GM18873 (cell line): ENCODE results near the gene PODXL2.
"Not testable (repeated sequence)": the region's sequence is repeated elsewhere in the genome, so short reads cannot be mapped to it uniquely, and the experiment has no call there.

Experiments
- ATAC-seq: cut with Tn5 transposase; IDR thresholded peaks from one replicate; pipeline ENCODE4 v1.9.1; 2021; ENCODE audit warnings: mild to moderate bottlenecking, moderate library complexity, moderate number of reproducible peaks; ENCODE audit not compliant: unreplicated experiment, low FRiP score

The PODXL2 gene

DNA sequence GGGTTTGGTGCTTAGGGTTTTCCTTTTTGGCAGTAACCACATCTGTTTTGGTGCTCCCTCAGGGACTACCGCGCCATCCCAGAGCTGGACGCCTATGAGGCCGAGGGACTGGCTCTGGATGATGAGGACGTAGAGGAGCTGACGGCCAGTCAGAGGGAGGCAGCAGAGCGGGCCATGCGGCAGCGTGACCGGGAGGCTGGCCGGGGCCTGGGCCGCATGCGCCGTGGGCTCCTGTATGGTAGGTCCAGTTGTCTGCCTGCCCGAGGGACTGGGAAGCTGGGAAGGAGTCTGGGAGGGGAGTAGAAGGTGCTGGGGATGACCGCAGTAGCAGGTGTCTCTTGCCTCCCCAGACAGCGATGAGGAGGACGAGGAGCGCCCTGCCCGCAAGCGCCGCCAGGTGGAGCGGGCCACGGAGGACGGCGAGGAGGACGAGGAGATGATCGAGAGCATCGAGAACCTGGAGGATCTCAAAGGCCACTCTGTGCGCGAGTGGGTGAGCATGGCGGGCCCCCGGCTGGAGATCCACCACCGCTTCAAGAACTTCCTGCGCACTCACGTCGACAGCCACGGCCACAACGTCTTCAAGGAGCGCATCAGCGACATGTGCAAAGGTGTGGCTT lies 24.3 kb upstream of the PODXL2 start:
- no peak for ATAC-seq

DNA sequence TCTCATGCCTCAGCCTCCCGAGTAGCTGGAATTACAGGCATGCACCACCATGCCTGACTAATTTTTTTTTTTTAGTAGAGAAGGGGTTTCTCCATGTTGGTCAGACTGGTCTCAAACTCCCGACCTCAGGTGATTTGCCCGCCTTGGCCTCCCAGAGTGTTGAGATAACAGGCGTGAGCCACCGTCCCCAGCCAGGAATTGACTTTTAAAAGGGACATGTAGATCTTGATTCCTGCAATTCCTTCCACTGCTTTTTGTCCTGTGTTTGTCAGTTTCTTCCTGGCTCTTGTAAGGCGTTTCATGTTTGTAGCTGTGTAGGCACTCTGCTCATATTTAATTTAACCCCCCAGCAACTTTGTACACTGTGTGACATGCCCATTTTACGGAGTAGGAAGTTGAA lies 23.4 kb upstream of the PODXL2 start:
- not testable (repeated sequence) for ATAC-seq

DNA sequence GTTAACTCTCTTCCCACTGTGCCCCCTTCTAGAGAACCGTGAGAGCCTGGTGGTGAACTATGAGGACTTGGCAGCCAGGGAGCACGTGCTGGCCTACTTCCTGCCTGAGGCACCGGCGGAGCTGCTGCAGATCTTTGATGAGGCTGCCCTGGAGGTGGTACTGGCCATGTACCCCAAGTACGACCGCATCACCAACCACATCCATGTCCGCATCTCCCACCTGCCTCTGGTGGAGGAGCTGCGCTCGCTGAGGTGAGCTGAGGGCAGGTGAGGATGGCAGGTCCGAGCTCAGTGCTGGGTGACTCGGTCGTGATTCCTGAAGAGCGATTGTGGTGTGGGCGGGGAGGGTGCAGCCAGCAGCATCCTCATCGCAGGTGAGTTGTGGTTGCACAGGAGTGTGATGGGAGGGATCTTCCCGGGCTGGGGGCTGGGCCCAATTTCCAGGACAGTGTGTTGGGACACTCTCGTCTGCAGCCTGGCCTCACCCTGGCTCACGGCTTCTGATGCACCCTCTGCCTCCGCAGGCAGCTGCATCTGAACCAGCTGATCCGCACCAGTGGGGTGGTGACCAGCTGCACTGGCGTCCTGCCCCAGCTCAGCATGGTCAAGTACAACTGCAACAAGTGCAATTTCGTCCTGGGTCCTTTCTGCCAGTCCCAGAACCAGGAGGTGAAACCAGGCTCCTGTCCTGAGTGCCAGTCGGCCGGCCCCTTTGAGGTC lies 22.7 kb upstream of the PODXL2 start:
- no peak for ATAC-seq

DNA sequence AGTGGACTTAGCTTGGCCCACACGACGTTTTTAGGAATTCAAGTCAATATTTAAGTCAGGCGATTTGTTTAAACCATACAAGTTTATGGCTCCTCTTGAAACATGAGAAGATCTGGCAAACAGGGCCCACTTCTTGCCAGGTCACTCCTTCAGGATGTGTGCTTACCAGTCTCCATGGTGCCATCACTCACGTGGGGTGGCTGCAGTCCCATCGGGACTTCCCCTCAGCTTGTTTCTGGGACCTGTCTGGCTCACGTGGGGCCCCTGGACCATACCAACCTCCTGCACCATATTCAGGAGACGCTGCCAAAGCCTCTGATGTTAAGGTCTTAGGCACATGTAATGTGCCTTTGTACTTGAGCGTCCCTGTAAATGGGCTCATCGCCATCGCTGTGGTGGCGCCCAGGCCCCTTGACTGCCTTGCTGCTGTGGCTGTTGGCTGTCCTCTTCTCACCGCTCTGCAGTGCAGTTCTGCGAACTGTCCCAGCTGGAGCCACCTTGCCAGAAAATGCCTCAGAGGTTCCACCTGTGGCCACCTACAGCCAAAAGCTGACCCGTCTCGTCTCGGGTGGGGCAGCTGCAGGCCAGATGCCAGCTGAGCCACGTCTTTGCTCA lies 21.9 kb upstream of the PODXL2 start:
- no peak for ATAC-seq

DNA sequence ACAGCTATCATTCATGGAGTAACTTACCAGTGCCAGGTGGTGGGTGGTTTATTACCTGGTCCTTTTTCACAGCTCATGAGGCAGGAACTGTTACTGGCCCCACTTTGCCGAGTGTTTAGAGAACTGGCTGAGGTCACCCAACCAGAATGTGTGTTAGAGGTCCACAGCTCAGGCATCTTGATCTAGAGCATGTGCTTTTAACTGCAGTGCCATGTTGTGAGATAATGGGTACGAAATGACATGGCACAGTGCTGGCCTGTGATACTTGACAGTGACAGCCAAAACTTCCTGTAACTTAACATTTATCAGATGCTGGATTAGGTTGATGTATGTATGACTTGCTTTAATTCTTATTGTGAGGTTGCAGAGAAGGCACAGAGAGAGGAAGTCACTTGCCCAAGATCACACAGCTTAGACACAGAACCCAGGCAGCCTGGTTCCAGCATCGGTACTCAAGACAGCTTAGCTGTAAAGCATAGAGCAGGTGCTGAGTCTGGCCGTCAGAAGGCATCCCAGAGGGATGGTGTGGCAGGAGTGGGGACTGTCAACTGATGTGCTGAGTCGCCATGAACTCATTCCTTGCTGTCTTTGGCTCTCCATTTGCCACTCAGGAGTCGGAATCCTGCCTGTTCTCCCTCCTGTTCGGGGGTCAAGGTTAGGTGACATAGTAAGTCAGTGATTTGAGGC lies 21.2 kb upstream of the PODXL2 start:
- ATAC-seq: no peak

DNA sequence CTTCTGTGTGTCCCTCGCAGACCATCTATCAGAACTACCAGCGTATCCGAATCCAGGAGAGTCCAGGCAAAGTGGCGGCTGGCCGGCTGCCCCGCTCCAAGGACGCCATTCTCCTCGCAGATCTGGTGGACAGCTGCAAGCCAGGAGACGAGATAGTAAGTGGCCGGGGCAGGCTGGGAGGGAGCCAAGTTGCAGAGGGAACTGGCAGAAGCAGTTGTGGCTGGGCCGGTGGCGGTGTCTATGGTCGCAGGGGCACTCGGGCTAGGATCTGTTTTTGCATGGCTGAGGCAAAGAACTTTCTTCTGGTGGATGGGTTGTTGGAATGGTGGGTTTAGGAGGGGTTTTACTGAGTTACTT lies 20.6 kb upstream of the PODXL2 start:
- no peak for ATAC-seq

DNA sequence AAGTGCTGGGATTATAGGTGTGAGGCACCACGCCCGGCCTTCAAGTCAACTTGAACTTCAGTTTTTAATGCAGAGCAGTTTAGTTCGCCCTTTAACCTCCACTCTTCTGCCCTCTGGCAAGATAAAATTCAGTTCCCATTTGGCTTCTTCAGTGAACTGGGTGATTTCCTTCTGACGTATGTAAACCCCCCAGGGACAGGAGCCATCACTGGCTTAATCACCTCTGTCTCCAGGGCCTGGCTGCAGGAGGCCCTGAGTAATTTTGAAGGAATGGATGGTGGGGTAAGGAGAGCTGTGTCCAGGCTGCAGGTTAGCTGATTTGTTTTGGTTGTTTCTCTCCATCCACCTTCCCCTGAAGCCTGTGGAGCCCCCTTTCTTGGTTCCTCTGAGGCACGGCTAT lies 18.9 kb upstream of the PODXL2 start:
- ATAC-seq: no peak

DNA sequence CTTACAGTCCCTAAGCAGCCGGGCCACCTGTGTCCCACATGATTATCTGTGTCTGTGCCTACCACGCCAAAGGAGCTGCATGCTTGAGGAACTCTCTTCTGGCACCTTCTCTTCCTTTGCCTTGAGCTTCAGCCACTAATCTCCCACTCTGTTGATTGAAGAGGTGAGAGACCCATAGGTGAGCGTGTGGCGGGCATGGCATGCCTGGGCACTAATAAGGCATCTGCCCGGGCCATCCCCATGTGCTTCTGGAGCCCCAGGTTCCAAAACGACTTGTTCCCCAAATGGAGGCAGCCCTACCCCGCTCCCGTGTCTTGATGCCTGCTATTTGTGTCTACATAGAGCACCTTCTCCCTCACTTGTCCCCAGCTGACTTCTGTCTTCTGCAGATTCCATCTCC lies 17.7 kb upstream of the PODXL2 start:
- no peak for ATAC-seq

DNA sequence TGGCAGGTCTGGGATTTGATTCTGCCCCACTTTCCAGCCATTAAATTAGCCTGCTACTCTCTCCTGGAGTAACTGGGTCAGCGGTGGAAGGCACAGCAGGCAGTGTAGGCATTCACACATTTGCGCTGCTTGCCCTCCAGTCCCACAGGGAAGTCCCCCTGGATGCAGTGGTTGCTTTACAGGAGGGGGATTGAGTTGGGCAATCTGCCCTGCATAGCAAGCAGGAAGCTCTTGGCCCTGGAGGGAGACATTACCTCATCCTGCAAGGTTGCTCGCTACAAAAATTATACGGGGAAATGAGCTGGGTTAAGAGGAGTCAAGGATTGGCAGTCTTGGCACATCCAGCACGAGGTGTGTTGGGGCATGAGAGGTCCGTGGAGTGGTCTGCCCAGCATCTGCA lies 16.0 kb upstream of the PODXL2 start:
- no peak for ATAC-seq

DNA sequence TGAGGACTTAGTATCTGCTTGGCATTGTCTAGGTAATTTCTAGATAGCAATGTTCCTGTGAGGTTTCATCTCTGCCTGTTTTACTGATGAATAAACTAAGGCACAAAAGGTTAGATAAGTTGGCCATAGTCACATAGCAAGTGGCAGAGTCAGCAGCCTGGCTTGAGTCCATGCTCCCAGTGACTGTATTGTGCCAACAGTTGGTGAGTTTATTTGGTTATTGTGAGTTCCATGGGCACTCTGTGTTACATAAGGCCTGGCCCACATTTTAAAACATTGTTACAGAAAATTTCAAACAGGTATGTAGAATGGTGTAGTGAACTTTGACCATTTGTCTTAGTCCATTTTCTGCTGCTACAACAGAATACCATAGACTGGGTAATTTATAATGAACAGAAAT lies 15.6 kb upstream of the PODXL2 start:
- ATAC-seq: no peak

DNA sequence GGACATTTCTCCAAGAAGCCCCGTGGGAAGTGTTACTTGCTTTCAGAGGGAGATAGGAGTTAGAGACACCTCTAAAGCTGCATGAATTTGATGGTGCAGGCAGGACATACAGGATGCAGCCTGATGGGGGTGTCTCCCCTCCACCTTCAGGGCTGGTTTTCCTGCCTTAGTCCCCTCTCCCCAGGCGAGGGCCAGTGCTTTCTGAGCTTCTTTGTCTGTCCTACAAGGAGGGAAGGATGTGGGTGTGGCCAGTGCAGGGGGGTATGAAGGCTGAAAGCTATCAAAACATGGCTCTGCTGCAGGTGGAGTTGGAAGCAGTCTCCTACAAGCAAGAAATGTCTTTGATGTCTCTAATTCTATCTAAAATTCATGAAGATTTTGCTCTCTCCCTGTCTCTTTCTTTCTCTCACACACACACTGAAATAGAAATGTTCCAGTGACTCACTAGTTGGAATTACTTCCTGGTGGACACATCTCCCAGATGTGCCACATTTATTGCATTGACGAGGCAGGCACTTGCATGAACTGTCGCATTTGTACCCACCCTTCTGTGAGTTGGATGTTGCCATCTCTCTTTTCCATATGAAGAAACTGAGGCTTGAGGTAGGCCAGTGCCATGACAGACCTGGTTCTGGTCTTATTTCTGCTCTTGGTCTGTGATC lies 13.9 kb upstream of the PODXL2 start:
- no peak for ATAC-seq

DNA sequence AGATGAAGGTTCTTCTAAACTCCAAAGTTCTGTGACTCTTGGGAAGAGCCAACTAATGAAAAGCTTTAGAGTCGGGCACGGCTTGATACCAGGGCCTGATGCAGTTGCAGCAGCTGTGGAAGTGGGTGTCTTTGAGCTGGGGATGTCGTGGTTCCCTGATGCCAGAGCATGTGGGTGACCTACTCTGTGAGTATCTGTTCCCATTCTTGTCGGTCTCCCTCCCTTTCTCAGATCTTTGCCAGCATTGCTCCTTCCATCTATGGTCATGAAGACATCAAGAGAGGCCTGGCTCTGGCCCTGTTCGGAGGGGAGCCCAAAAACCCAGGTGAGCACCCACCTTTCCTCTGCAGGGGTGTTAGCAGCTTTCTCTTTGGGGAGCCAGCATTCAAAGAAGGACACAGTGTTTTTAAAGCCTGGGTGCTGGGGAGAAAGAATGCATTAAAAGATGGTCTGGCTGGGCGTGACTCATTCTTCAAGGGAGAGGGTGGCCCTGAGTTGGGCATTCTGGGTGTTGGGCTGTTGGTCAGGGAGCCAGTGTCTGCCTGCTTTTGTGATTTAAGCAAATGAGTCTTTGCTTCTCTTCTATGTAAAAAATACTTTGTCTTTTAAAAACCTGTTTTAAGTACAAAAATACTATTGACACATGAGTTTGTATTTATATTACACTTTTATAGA lies 13.2 kb upstream of the PODXL2 start:
- no peak for ATAC-seq

DNA sequence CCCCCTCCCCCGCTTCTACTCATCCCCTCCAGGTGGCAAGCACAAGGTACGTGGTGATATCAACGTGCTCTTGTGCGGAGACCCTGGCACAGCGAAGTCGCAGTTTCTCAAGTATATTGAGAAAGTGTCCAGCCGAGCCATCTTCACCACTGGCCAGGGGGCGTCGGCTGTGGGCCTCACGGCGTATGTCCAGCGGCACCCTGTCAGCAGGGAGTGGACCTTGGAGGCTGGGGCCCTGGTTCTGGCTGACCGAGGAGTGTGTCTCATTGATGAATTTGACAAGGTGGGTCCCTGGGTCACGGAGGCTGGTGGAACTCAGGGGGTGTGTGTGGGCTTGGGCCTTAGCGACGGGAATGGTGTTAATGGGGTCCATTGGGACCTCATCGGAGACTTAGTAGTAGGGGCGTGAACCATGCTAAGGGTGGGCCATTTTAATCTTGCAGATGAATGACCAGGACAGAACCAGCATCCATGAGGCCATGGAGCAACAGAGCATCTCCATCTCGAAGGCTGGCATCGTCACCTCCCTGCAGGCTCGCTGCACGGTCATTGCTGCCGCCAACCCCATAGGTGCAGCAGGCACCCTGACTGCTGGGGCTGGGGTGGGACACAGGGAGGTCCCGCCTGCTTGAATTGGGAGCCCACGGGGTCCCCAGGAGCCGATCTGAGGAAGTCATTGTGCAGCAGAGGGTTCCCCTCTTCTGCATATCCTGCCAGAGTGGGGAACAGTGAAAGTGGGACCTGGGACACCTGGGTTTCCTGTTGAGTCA lies 12.0 kb upstream of the PODXL2 start:
- no peak for ATAC-seq

DNA sequence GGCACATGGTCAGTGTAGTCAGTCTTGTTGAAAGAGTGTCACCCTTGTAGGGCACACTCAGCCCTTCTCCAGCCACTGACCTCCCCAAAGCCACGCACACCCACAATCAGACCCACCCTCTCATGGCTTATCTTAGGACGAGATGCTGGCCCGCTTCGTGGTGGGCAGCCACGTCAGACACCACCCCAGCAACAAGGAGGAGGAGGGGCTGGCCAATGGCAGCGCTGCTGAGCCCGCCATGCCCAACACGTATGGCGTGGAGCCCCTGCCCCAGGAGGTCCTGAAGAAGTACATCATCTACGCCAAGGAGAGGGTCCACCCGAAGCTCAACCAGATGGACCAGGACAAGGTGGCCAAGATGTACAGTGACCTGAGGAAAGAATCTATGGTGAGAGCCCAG lies 10.1 kb upstream of the PODXL2 start:
- ATAC-seq: no peak

DNA sequence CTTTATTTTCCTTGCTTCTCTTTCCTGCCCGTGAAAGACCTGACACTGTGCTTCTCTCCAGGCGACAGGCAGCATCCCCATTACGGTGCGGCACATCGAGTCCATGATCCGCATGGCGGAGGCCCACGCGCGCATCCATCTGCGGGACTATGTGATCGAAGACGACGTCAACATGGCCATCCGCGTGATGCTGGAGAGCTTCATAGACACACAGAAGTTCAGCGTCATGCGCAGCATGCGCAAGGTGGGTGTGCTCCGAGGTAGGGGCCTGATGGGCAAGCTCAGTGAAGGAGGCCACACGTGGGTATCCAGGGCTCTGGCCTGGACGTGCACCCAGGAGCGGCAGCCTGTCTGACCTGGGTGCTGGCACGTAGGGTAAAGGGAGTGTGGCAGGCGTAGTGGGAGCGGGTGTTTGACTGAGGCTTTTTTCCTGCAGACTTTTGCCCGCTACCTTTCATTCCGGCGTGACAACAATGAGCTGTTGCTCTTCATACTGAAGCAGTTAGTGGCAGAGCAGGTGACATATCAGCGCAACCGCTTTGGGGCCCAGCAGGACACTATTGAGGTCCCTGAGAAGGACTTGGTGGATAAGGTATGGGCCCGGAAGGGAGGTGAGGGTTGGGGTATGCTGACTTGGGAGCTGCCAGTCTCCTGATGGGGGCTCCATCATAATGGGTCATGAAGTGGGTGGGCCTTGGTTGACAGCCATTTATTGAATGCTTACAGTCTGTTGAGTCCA lies 8.2 kb upstream of the PODXL2 start:
- ATAC-seq: no peak

DNA sequence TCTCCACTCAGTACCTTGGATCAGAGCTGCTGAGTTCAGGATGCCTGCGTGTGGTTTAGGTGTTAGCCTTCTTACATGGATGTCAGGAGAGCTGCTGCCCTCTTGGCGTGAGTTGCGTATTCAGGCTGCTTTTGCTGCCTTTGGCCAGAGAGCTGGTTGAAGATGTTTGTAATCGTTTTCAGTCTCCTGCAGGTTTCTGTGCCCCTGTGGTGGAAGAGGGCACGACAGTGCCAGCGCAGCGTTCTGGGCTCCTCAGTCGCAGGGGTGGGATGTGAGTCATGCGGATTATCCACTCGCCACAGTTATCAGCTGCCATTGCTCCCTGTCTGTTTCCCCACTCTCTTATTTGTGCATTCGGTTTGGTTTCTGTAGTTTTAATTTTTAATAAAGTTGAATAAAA lies 7.0 kb upstream of the PODXL2 start:
- ATAC-seq: no peak

DNA sequence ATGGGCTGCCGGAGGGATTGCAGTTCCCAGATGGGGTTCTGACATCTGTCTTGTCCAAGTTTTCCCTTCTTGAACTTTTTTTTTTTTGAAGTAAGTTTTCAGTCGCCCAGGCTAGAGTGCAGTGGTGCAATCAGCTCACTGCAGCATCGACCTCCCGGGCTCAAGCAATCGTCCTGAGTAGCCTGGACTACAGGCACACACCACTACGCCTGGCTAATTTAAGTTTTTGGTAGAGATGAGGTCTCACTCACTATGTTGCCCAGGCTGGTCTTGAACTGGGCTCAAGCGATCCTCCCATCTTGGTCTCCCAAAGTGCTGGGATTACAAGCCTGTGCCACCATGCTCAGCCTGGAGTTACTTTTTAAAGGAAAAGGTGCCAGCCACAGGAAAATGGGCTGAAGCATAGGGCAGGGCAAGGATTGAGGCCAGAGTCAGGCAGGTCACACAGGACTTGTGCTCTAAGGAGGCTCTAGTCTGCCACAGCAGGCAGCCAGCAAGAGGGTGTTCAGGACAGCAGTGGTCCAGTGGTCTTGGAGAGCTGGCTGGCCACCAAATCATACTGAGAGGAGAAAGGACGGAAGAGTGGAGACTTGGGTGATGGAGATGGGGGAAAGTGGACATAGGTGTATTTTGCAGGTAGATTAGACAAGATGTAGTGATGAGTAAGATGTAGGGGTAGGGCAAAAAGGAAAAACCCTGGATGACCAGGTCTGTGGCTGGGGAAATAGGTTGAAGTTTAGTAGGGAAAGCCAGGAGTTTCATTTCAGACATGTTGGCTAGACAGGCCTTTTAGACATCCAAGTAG lies 6.0 kb upstream of the PODXL2 start:
- ATAC-seq: no peak

DNA sequence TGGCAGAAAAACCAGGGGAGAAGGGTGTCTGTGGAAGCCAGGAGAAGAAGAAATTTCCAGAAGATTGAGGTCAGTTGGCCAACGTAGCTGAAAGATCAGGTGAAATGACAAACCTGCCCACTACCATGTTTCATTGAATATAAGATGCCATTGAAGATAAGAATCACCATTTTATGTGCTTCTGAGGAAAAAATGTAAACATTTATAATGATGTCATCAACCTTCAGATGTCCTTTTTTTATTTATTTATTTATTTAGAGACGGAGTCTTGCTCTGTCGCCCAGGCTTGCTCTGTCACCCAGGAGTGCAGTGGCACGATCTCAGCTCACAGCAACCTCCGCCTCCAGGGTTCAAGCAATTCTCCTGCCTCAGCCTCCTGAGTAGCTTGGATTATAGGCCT lies 4.9 kb upstream of the PODXL2 start:
- ATAC-seq: no peak
